Suprapubic skin (tissue), 4 donors: ENCODE data around the gene PPP1R37. TPM values are rescaled to one million over a fixed set of nuclear protein-coding genes. Genes with fewer than 3 reads are reported as not detected.

ENCODE experiments used
- DNase-seq, 2 donors: peaks; one replicate each; pipeline ENCODE4 v3.0.0-alpha.2; 2019; ENCODE audit warnings: low spot score in 2 of 2
- H3K27ac ChIP-seq: fragments of 200-600 bp; sonication (generic); one replicate; pipeline ENCODE4 v1.5.1; 2019
- H3K27me3 ChIP-seq: fragments of 200-600 bp; sonication (generic); one replicate; pipeline ENCODE4 v1.5.1; 2019
- H3K36me3 ChIP-seq: fragments of 200-600 bp; sonication (generic); one replicate; pipeline ENCODE4 v1.5.1; 2019
- H3K4me1 ChIP-seq: fragments of 200-600 bp; sonication (generic); one replicate; pipeline ENCODE4 v1.5.1; 2019
- H3K4me3 ChIP-seq: fragments of 200-600 bp; sonication (generic); one replicate; pipeline ENCODE4 v1.5.1; 2019; ENCODE audit warnings: mild to moderate bottlenecking
- H3K9me3 ChIP-seq: fragments of 200-600 bp; sonication (generic); one replicate; pipeline ENCODE4 v1.5.1; 2019
- CTCF ChIP-seq, 2 donors: fragments of 200-600 bp in 1 of 2; fragments of 450-650 bp in 1 of 2; sonication (generic) in 1 of 2; IDR thresholded peaks; one replicate each; pipeline ENCODE4 v1.5.1; 2016 to 2019; ENCODE audit warnings: antibody characterized with exemption in 2 of 2, mild to moderate bottlenecking in 1 of 2, moderate library complexity in 1 of 2
- EP300 ChIP-seq: sonication (generic); formaldehyde crosslinking; IDR thresholded peaks from one replicate; pipeline ENCODE4 v1.6.1; 2017; ENCODE audit warnings: antibody characterized with exemption
- POLR2A ChIP-seq, 2 donors: fragments of 450-650 bp; IDR thresholded peaks; one replicate each; pipeline ENCODE4 v1.6.1; 2017; ENCODE audit warnings: antibody characterized with exemption in 2 of 2, mild to moderate bottlenecking in 2 of 2, moderate library complexity in 2 of 2
- POLR2AphosphoS5 ChIP-seq, 3 donors: sonication (generic); formaldehyde crosslinking; IDR thresholded peaks; one replicate each; pipeline ENCODE4 v1.6.1; 2017; ENCODE audit warnings: antibody characterized with exemption in 3 of 3
- WGBS: methylation state at CpG from one replicate; pipeline ENCODE4 v1.1.5; 2018; 5-methylcytosine and 5-hydroxymethylcytosine counted together
- total RNA-seq, 4 donors: library from RNA; depleted of rRNA; stranded (reverse); fragments of >200 nt; gene quantifications; one replicate each; pipeline ENCODE4 v1.1.0, GENCODE V29; 2016

PPP1R37 gene
- total RNA-seq, 4 donors from 2014 or later = 24.6 to 43.1 (median 33.5) TPM

- no peak for TF ChIP-seq EP300
- TF ChIP-seq CTCF (IDR thresholded peaks at IDR 0.05) = no peak
- no peak for TF ChIP-seq POLR2AphosphoS5 (IDR thresholded peaks at IDR 0.05)
- TF ChIP-seq POLR2A (IDR thresholded peaks at IDR 0.05) = no peak
- Histone ChIP-seq H3K27me3 (no peaks in the 10 kb centered on the region), H3K9me3 (no peaks in the 10 kb centered on the region), H3K36me3 (peaks cover 14% of the 10 kb centered on the region), H3K4me1 (peaks cover 43% of the 10 kb centered on the region), H3K27ac (no peak overlapping the region), H3K4me3 (no peak overlapping the region)
- DNase-seq = no peak
- 78% methylated on average over 5 of the region's 5 CpGs for WGBS
These were observed 2.4 kb upstream of the PPP1R37 start for GRCh38 chr19:45090606-45091005.

GRCh38 chr19:45091031-45091923 lies 1.7 kb upstream of the PPP1R37 start:
- H3K27ac ChIP-seq = peak overlapping the region; percentile 92
- H3K36me3 ChIP-seq = peaks cover 14% of the 10 kb centered on the region
- no peaks in the 10 kb centered on the region for H3K9me3 ChIP-seq
- H3K4me3 ChIP-seq = peak overlapping the region; percentile 87
- TF ChIP-seq POLR2AphosphoS5 (IDR thresholded peaks at IDR 0.05) (peak in 2 of 3 donors; percentile 55 to 68), EP300 (no peak)
- WGBS = 24% methylated on average over 63 of the region's 64 CpGs
- peak; percentile 97 to 99 for DNase-seq
- peaks cover 49% of the 10 kb centered on the region for H3K4me1 ChIP-seq
- H3K27me3 ChIP-seq = no peaks in the 10 kb centered on the region

GRCh38 chr19:45094137-45094536 lies 1.2 kb downstream of the PPP1R37 start:
- no peaks in the 10 kb centered on the region for H3K9me3 ChIP-seq
- DNase-seq = no peak
- no peaks in the 10 kb centered on the region for H3K27me3 ChIP-seq
- peaks cover 78% of the 10 kb centered on the region for H3K4me1 ChIP-seq
- H3K4me3 ChIP-seq = peak overlapping the region; percentile 87
- H3K36me3 ChIP-seq = peaks cover 9% of the 10 kb centered on the region
- WGBS = 61% methylated on average over 9 of the region's 9 CpGs
- TF ChIP-seq CTCF (IDR thresholded peaks at IDR 0.05) (no peak), EP300 (no peak), POLR2AphosphoS5 (IDR thresholded peaks at IDR 0.05) (no peak), POLR2A (IDR thresholded peaks at IDR 0.05) (no peak)
- no peak overlapping the region for H3K27ac ChIP-seq

- Histone ChIP-seq H3K4me1 (peaks cover 83% of the 10 kb centered on the region), H3K27ac (no peak overlapping the region)
These were observed 1.7 kb downstream of the PPP1R37 start for GRCh38 chr19:45094707-45095106.

More at GRCh38 chr19:45094707-45095106, 1.7 kb downstream of the PPP1R37 start:
- TF ChIP-seq CTCF (IDR thresholded peaks at IDR 0.05) (no peak), POLR2A (IDR thresholded peaks at IDR 0.05) (no peak), POLR2AphosphoS5 (IDR thresholded peaks at IDR 0.05) (no peak), EP300 (no peak)
- Histone ChIP-seq H3K9me3 (no peaks in the 10 kb centered on the region), H3K4me3 (peak overlapping the region; percentile 87), H3K27me3 (no peaks in the 10 kb centered on the region), H3K36me3 (peaks cover 9% of the 10 kb centered on the region)
- 64% methylated on average over 5 of the region's 5 CpGs for WGBS
- DNase-seq = no peak
